ENCODE data around the gene UGT1A5. TPM values are rescaled to one million over a fixed set of nuclear protein-coding genes. Genes with fewer than 3 reads are reported as not detected.

UGT1A5 gene
- total RNA-seq, 1 experiment from 2014 or later: not detected

DNA sequence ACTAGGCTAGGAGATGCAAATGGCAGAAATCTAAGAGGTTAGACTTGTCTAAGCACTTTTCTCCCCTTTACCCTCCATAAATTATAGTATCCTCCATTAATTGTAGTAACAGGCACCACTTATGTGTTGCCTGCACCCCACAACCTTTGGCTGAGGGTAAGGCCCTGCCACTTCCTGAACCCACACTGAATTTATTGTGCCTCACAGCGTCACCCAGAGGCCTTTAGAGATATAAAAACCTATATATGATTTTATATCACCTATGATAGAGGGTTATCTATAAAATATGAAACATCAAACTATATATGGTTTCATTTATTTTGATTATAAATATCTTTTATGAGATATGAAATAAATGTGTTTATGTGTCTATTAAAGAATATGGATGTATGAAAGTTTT lies 38.4 kb upstream of the UGT1A5 start:
- intact Hi-C loops (cut with micrococcal nuclease; ENCODE audit: unreplicated experiment): no loop called here
- Histone ChIP-seq H3K9me3 (ENCODE audit: low read depth, low read length, poor library complexity, severe bottlenecking) (no peaks in the 10 kb centered on the region), H3K36me3 (ENCODE audit: insufficient read depth, low read length, poor library complexity, severe bottlenecking) (no peaks in the 10 kb centered on the region), H3K27me3 (replicated peaks; ENCODE audit: insufficient read depth, low read depth, low read length, poor library complexity) (no peaks in the 10 kb centered on the region), H3K4me3 (ENCODE audit: low read depth, low read length, poor library complexity, severe bottlenecking) (no peak overlapping the region), H3K27ac (ENCODE audit: low read depth, low read length, poor library complexity, severe bottlenecking) (no peak overlapping the region), H3K4me1 (ENCODE audit: insufficient read depth, low read length, poor library complexity, severe bottlenecking) (no peaks in the 10 kb centered on the region)
- no peak for DNase-seq (ENCODE audit: low spot score)
- BruUV-seq (replicated peaks): no TSS peak
- TF ChIP-seq, protein P1, sequence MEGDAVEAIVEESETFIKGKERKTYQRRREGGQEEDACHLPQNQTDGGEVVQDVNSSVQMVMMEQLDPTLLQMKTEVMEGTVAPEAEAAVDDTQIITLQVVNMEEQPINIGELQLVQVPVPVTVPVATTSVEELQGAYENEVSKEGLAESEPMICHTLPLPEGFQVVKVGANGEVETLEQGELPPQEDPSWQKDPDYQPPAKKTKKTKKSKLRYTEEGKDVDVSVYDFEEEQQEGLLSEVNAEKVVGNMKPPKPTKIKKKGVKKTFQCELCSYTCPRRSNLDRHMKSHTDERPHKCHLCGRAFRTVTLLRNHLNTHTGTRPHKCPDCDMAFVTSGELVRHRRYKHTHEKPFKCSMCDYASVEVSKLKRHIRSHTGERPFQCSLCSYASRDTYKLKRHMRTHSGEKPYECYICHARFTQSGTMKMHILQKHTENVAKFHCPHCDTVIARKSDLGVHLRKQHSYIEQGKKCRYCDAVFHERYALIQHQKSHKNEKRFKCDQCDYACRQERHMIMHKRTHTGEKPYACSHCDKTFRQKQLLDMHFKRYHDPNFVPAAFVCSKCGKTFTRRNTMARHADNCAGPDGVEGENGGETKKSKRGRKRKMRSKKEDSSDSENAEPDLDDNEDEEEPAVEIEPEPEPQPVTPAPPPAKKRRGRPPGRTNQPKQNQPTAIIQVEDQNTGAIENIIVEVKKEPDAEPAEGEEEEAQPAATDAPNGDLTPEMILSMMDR (conservative IDR thresholded peaks at IDR 0.05; ENCODE audit: low read depth, low read length): no peak
- no peak for TF ChIP-seq EZH2 (IDR thresholded peaks at IDR 0.05; ENCODE audit: borderline replicate concordance, low read depth, low read length, poor library complexity, severe bottlenecking)
- CTCF ChIA-PET: no interaction called here
- POLR2A ChIA-PET (ENCODE audit: low non-redundant PET): no interaction called here

DNA sequence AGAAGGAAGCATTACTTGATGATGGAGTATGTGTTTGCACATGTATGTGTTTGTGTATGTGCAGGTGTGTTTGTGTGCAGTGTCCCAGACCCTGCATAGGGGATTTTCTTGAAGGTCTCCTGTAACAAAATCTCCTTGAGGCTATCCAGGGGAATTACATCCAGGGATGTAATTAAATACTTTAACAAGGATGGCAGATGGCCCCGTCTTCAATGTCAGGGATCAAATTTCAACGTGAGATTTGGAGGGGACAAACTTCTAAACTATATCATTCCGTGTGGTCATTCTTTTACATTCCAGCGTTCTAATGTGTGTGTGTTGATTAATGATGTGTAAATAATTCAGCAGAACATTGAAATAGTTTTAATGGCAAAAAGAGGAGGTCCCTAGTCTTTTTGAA lies 37.7 kb upstream of the UGT1A5 start:
- intact Hi-C loops (cut with micrococcal nuclease; ENCODE audit: unreplicated experiment): no loop called here
- POLR2A ChIA-PET (ENCODE audit: low non-redundant PET): no interaction called here
- no TSS peak for BruUV-seq (replicated peaks)
- CTCF ChIA-PET: no interaction called here
- Histone ChIP-seq H3K36me3 (ENCODE audit: insufficient read depth, low read length, poor library complexity, severe bottlenecking) (no peaks in the 10 kb centered on the region), H3K4me3 (ENCODE audit: low read depth, low read length, poor library complexity, severe bottlenecking) (no peak overlapping the region), H3K27ac (ENCODE audit: low read depth, low read length, poor library complexity, severe bottlenecking) (no peak overlapping the region), H3K27me3 (replicated peaks; ENCODE audit: insufficient read depth, low read depth, low read length, poor library complexity) (no peaks in the 10 kb centered on the region), H3K4me1 (ENCODE audit: insufficient read depth, low read length, poor library complexity, severe bottlenecking) (no peaks in the 10 kb centered on the region), H3K9me3 (ENCODE audit: low read depth, low read length, poor library complexity, severe bottlenecking) (no peaks in the 10 kb centered on the region)
- TF ChIP-seq, protein P1 (conservative IDR thresholded peaks at IDR 0.05; ENCODE audit: low read depth, low read length): 0 out of 2 replicates have a peak, but pooled peaks have one; percentile 14
- TF ChIP-seq EZH2 (IDR thresholded peaks at IDR 0.05; ENCODE audit: borderline replicate concordance, low read depth, low read length, poor library complexity, severe bottlenecking): no peak
- peak; percentile 22 for DNase-seq (ENCODE audit: low spot score)

DNA sequence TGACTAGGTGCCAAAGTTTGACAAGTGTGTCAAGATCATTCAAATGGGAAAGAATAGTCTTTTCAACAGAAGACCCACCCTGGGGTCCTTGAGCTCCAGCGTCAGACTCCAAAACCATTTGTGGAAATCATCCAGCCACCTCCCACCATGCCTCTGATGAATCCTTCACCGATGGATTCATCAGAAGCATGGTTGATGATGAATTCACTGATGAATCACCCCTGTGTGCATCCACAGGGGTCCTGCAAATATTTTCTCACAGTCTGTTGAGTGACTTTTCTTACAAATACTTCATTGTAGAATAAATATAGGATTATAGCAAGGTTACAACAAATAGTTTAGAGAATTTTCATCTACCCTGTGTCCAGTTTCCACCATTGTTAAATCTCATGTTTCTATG lies 36.7 kb upstream of the UGT1A5 start:
- ChIA-PET CTCF (no interaction called here), POLR2A (ENCODE audit: low non-redundant PET) (no interaction called here)
- DNase-seq (ENCODE audit: low spot score): peak; percentile 28
- no peaks in the 10 kb centered on the region for H3K36me3 ChIP-seq (ENCODE audit: insufficient read depth, low read length, poor library complexity, severe bottlenecking)
- intact Hi-C loops (cut with micrococcal nuclease; ENCODE audit: unreplicated experiment): no loop called here
- TF ChIP-seq EZH2 (IDR thresholded peaks at IDR 0.05; ENCODE audit: borderline replicate concordance, low read depth, low read length, poor library complexity, severe bottlenecking): no peak
- TF ChIP-seq, protein P1 (conservative IDR thresholded peaks at IDR 0.05; ENCODE audit: low read depth, low read length): no peak
- H3K4me1 ChIP-seq (ENCODE audit: insufficient read depth, low read length, poor library complexity, severe bottlenecking): no peaks in the 10 kb centered on the region
- H3K4me3 ChIP-seq (ENCODE audit: low read depth, low read length, poor library complexity, severe bottlenecking): no peak overlapping the region
- BruUV-seq (replicated peaks): no TSS peak
- H3K27me3 ChIP-seq (replicated peaks; ENCODE audit: insufficient read depth, low read depth, low read length, poor library complexity): no peaks in the 10 kb centered on the region
- H3K9me3 ChIP-seq (ENCODE audit: low read depth, low read length, poor library complexity, severe bottlenecking): no peaks in the 10 kb centered on the region
- no peak overlapping the region for H3K27ac ChIP-seq (ENCODE audit: low read depth, low read length, poor library complexity, severe bottlenecking)

All from A673 (cell line).